Fibroblast of skin of right biceps (primary cell): ENCODE measurements around the gene CHMP6.
A peak's percentile ranks its signal among the peaks of the same experiment; 100 is the strongest.
"Not testable (repeated sequence)": the region's sequence is repeated elsewhere in the genome, so short reads cannot be mapped to it uniquely, and the experiment has no call there.

ENCODE experiments used
- DNase-seq: peaks from one replicate; pipeline ENCODE4 v3.0.0-alpha.2; 2013

Gene CHMP6

GRCh38 chr17:81017330-81017729 lies 25.7 kb downstream of the CHMP6 start:
- not testable (repeated sequence) for DNase-seq

- DNase-seq: peak; percentile 54
Measured at GRCh38 chr17:81018044-81018802, 26.6 kb downstream of the CHMP6 start.

GRCh38 chr17:81019563-81020442 lies 28.2 kb downstream of the CHMP6 start:
- no peak for DNase-seq

GRCh38 chr17:81020443-81020766 lies 28.8 kb downstream of the CHMP6 start:
- DNase-seq: no peak

- no peak for DNase-seq
Measured at GRCh38 chr17:81020767-81021497, 29.3 kb downstream of the CHMP6 start.

GRCh38 chr17:81021531-81022343 lies 30.1 kb downstream of the CHMP6 start:
- no peak for DNase-seq

- no peak for DNase-seq
Measured at GRCh38 chr17:81022344-81022676, 30.7 kb downstream of the CHMP6 start.

GRCh38 chr17:81025065-81025740 lies 33.6 kb downstream of the CHMP6 start:
- no peak for DNase-seq

GRCh38 chr17:81025741-81026129 lies 34.1 kb downstream of the CHMP6 start:
- DNase-seq: no peak

- no peak for DNase-seq
Measured at GRCh38 chr17:81026266-81027036, 34.8 kb downstream of the CHMP6 start.

GRCh38 chr17:81027038-81027437 lies 35.4 kb downstream of the CHMP6 start:
- no peak for DNase-seq

GRCh38 chr17:81027591-81028505 lies 36.2 kb downstream of the CHMP6 start:
- no peak for DNase-seq

GRCh38 chr17:81028506-81028858 lies 36.8 kb downstream of the CHMP6 start:
- DNase-seq: no peak

- DNase-seq: no peak
Measured at GRCh38 chr17:81029859-81030258, 38.2 kb downstream of the CHMP6 start.

GRCh38 chr17:81030312-81030711 lies 38.7 kb downstream of the CHMP6 start:
- DNase-seq: not testable (repeated sequence)

GRCh38 chr17:81030741-81031565 lies 39.3 kb downstream of the CHMP6 start:
- no peak for DNase-seq

- no peak for DNase-seq
Measured at GRCh38 chr17:81031566-81032550, 40.2 kb downstream of the CHMP6 start.
